ENCODE measurements around the gene TENT5A.

DNA sequence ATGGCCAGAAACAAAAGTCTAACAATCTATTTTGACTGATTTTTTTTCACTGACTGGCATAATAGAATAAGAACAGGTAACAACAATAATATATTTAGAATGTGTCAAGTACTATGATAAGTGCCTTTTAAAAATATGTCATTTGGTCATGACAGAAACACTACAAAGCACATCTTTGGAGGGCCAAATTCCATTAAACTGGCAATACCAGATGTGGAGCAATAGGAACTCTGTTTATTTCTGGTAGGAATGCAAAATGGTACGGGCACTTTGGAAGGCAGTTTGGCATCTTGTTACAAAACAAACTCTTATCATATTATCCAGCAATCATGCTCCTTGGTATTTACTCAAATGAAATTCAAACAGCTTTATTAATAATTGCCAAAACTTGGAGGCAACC, 39.3 kb downstream of the TENT5A start:
- TF ChIP-seq POLR2A (IDR thresholded peaks at IDR 0.05): no peak
- TF ChIP-seq, protein P1, sequence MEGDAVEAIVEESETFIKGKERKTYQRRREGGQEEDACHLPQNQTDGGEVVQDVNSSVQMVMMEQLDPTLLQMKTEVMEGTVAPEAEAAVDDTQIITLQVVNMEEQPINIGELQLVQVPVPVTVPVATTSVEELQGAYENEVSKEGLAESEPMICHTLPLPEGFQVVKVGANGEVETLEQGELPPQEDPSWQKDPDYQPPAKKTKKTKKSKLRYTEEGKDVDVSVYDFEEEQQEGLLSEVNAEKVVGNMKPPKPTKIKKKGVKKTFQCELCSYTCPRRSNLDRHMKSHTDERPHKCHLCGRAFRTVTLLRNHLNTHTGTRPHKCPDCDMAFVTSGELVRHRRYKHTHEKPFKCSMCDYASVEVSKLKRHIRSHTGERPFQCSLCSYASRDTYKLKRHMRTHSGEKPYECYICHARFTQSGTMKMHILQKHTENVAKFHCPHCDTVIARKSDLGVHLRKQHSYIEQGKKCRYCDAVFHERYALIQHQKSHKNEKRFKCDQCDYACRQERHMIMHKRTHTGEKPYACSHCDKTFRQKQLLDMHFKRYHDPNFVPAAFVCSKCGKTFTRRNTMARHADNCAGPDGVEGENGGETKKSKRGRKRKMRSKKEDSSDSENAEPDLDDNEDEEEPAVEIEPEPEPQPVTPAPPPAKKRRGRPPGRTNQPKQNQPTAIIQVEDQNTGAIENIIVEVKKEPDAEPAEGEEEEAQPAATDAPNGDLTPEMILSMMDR (IDR thresholded peaks at IDR 0.05): no peak

Data from esophagus squamous epithelium (tissue), 4 donors.